Transverse colon (tissue), 4 donors: ENCODE results near the gene AKAP13.

ENCODE experiments used
- CTCF ChIP-seq, 5 experiments: fragments of 200-600 bp in 3 of 5; fragments of 450-650 bp in 2 of 5; sonication (generic) in 3 of 5; IDR thresholded peaks; 1 replicate in 2 of 5; 2 replicates in 3 of 5; pipeline ENCODE4 v1.5.1; 2016 to 2017; ENCODE audit warnings: antibody characterized with exemption in 5 of 5, inconsistent platforms in 3 of 5, mild to moderate bottlenecking in 2 of 5, moderate library complexity in 1 of 5
- EP300 ChIP-seq: sonication (generic); formaldehyde crosslinking; IDR thresholded peaks from one replicate; pipeline ENCODE4 v1.6.1; 2017; ENCODE audit warnings: antibody characterized with exemption, low read depth
- POLR2A ChIP-seq: fragments of 450-650 bp; IDR thresholded peaks from one replicate; pipeline ENCODE4 v1.6.1; 2016; ENCODE audit warnings: antibody characterized with exemption, mild to moderate bottlenecking, moderate library complexity
- POLR2AphosphoS5 ChIP-seq, 3 donors: sonication (generic); formaldehyde crosslinking; IDR thresholded peaks; one replicate each; pipeline ENCODE4 v1.6.1; 2016; ENCODE audit warnings: antibody characterized with exemption in 3 of 3

GRCh38 chr15:85625166-85625830, 244.9 kb downstream of the AKAP13 start:
- TF ChIP-seq CTCF (IDR thresholded peaks at IDR 0.05) (no peak), POLR2A (no peak), POLR2AphosphoS5 (IDR thresholded peaks at IDR 0.05) (no peak), EP300 (no peak)
